MM.1S (cell line): Measurements from ENCODE around the gene TCERG1L.

ENCODE experiments used
- DNase-seq: peaks from one replicate; pipeline ENCODE4 v3.0.0-alpha.2; 2015
- H2AFZ ChIP-seq: fragments of 300-600 bp; sonication (generic); 2 replicates; pipeline ENCODE4 v1.6.0; 2016; ENCODE audit warnings: antibody characterized with exemption, low read length
- H3F3A ChIP-seq: fragments of 300-600 bp; sonication (generic); 2 replicates; pipeline ENCODE4 v1.6.1; 2016; ENCODE audit warnings: mild to moderate bottlenecking, antibody characterized with exemption, low read length, moderate library complexity, mixed read lengths; ENCODE audit not compliant: insufficient read depth
- H3K27ac ChIP-seq: fragments of 300-600 bp; sonication (generic); 2 replicates; pipeline ENCODE4 v1.5.1; 2016; ENCODE audit warnings: mild to moderate bottlenecking, low read length
- H3K27me3 ChIP-seq: fragments of 300-600 bp; sonication (generic); replicated peaks from 2 replicates; pipeline ENCODE4 v1.6.0; 2016; ENCODE audit warnings: low read length; ENCODE audit not compliant: insufficient read depth
- H3K36me3 ChIP-seq: fragments of 300-600 bp; sonication (generic); replicated peaks from 2 replicates; pipeline ENCODE4 v1.6.1; 2016; ENCODE audit warnings: mild to moderate bottlenecking, low read length, mixed read lengths; ENCODE audit not compliant: insufficient read depth
- H3K4me1 ChIP-seq: fragments of 300-600 bp; sonication (generic); 2 replicates; pipeline ENCODE4 v1.6.1; 2016; ENCODE audit warnings: low read length, mixed read lengths
- H3K4me2 ChIP-seq: fragments of 300-600 bp; sonication (generic); 2 replicates; pipeline ENCODE4 v1.6.0; 2016; ENCODE audit warnings: low read depth, low read length
- H3K4me3 ChIP-seq: fragments of 300-600 bp; sonication (generic); 2 replicates; pipeline ENCODE4 v1.5.1; 2016; ENCODE audit warnings: low read length, mixed read lengths
- H3K79me2 ChIP-seq: fragments of 300-600 bp; sonication (generic); 2 replicates; pipeline ENCODE4 v1.6.1; 2016; ENCODE audit warnings: mixed run types, low read length, mixed read lengths
- H3K9ac ChIP-seq: fragments of 300-600 bp; sonication (generic); 2 replicates; pipeline ENCODE4 v1.6.1; 2016; ENCODE audit warnings: low read length, mixed read lengths
- H3K9me2 ChIP-seq: fragments of 300-600 bp; sonication (generic); replicated peaks from 2 replicates; pipeline ENCODE4 v1.6.1; 2016; ENCODE audit warnings: mild to moderate bottlenecking, low read length, mixed read lengths; ENCODE audit not compliant: insufficient read depth
- H3K9me3 ChIP-seq: fragments of 300-600 bp; sonication (generic); replicated peaks from 2 replicates; pipeline ENCODE4 v1.6.1; 2016; ENCODE audit warnings: mild to moderate bottlenecking, low read length, mixed read lengths; ENCODE audit not compliant: insufficient read depth
- H4K20me1 ChIP-seq: fragments of 300-600 bp; sonication (generic); 2 replicates; pipeline ENCODE4 v1.6.1; 2016; ENCODE audit warnings: mild to moderate bottlenecking, low read length, moderate library complexity, mixed read lengths; ENCODE audit not compliant: insufficient read depth
- CTCF ChIP-seq: fragments of 300-600 bp; sonication (generic); IDR thresholded peaks from 2 replicates; pipeline ENCODE4 v1.5.1; 2016; ENCODE audit warnings: antibody characterized with exemption, low read length, mixed read lengths
- EZH2 ChIP-seq: fragments of 300-600 bp; sonication (generic); optimal IDR thresholded peaks from 2 replicates; pipeline ENCODE3; 2017; ENCODE audit warnings: low read depth, mild to moderate bottlenecking, antibody characterized with exemption, low read length, mixed read lengths
- EZH2phosphoT487 ChIP-seq: fragments of 300-600 bp; sonication (generic); IDR thresholded peaks from 2 replicates; pipeline ENCODE4 v1.6.1; 2018; ENCODE audit warnings: antibody characterized with exemption, low read length

TCERG1L gene

DNA sequence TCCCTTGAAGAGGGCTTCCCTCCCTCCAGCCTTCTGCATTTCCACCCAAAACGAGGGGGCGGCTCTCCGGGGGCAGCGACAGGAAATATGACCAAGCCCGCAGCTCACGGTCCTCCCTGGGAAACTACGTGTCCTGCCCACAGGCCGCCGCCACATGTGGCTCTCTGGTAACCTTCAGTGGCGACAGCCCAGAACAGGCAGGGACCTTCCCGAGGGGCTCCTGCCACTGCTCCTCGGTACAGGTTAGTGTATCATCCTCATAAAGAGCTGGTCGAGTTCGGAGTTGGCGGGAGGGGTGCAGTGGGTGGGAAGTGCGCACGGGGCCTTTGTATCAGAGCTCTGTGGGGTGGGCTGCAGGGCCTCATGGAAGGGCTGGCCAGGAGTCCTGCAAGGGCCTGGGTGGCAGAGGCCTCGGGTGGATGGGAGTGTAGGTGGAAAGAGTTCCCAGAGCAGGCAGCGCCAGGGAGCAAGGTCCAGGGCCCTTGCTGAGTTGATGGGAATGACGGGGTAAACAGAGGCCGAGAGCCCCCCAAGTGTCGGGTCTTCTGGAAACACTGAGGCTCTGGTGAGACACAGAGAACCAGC lies 66.0 kb downstream of the TCERG1L start:
- no peaks in the 10 kb centered on the region for H3K36me3 ChIP-seq
- H3F3A ChIP-seq: no peaks in the 10 kb centered on the region
- H3K4me2 ChIP-seq: no peak overlapping the region
- TF ChIP-seq EZH2phosphoT487 (no peak), EZH2 (no peak), CTCF (no peak)
- no peak overlapping the region for H3K9ac ChIP-seq
- no peaks in the 10 kb centered on the region for H3K9me2 ChIP-seq
- H3K9me3 ChIP-seq: no peaks in the 10 kb centered on the region
- no peak for DNase-seq
- no peaks in the 10 kb centered on the region for H4K20me1 ChIP-seq
- H3K4me1 ChIP-seq: no peaks in the 10 kb centered on the region
- H3K27ac ChIP-seq: no peak overlapping the region
- no peak overlapping the region for H2AFZ ChIP-seq
- H3K4me3 ChIP-seq: no peak overlapping the region
- no peaks in the 10 kb centered on the region for H3K27me3 ChIP-seq
- no peaks in the 10 kb centered on the region for H3K79me2 ChIP-seq

DNA sequence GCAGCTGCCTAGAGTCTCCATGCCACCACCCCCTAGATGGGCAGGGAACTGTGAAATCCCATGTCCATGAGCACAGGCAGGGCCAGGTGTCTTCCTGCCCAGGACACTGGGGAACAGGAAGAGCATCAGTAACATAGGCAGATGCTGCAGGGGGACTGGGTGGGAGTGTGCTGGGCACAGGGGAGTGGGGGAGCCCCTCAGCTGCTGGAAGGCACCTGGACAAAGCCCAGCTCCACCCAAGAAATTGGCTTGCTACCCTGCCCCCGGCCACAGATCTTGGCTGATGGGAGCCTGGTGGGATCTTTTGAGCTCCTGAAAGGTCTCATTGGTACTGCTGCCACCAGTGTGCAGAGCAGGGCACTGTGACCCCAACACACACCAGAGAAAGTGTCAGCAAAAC lies 66.7 kb downstream of the TCERG1L start:
- Histone ChIP-seq H3K27me3 (no peaks in the 10 kb centered on the region), H3K36me3 (no peaks in the 10 kb centered on the region), H3K4me3 (no peak overlapping the region), H2AFZ (no peak overlapping the region), H3K9ac (no peak overlapping the region), H3K9me3 (no peaks in the 10 kb centered on the region), H3K9me2 (no peaks in the 10 kb centered on the region), H3K27ac (no peak overlapping the region), H3K79me2 (no peaks in the 10 kb centered on the region), H4K20me1 (no peaks in the 10 kb centered on the region), H3K4me1 (no peaks in the 10 kb centered on the region), H3F3A (no peaks in the 10 kb centered on the region), H3K4me2 (no peak overlapping the region)
- DNase-seq: no peak
- no peak for TF ChIP-seq CTCF
- no peak for TF ChIP-seq EZH2
- TF ChIP-seq EZH2phosphoT487: no peak

- Histone ChIP-seq H3K4me3 (no peak overlapping the region), H3K9me3 (no peaks in the 10 kb centered on the region), H3K36me3 (no peaks in the 10 kb centered on the region), H3K27me3 (no peaks in the 10 kb centered on the region), H3F3A (no peaks in the 10 kb centered on the region), H4K20me1 (no peaks in the 10 kb centered on the region), H3K4me1 (no peaks in the 10 kb centered on the region), H3K79me2 (no peaks in the 10 kb centered on the region), H3K4me2 (no peak overlapping the region), H3K27ac (no peak overlapping the region), H2AFZ (no peak overlapping the region), H3K9ac (no peak overlapping the region), H3K9me2 (no peaks in the 10 kb centered on the region)
- TF ChIP-seq EZH2phosphoT487 (no peak), CTCF (no peak), EZH2 (no peak)
- no peak for DNase-seq
Observed at GRCh38 chr10:131243076-131243475, 68.4 kb downstream of the TCERG1L start.
